ENCODE measurements around the gene SNED1.

Gene SNED1

DNA sequence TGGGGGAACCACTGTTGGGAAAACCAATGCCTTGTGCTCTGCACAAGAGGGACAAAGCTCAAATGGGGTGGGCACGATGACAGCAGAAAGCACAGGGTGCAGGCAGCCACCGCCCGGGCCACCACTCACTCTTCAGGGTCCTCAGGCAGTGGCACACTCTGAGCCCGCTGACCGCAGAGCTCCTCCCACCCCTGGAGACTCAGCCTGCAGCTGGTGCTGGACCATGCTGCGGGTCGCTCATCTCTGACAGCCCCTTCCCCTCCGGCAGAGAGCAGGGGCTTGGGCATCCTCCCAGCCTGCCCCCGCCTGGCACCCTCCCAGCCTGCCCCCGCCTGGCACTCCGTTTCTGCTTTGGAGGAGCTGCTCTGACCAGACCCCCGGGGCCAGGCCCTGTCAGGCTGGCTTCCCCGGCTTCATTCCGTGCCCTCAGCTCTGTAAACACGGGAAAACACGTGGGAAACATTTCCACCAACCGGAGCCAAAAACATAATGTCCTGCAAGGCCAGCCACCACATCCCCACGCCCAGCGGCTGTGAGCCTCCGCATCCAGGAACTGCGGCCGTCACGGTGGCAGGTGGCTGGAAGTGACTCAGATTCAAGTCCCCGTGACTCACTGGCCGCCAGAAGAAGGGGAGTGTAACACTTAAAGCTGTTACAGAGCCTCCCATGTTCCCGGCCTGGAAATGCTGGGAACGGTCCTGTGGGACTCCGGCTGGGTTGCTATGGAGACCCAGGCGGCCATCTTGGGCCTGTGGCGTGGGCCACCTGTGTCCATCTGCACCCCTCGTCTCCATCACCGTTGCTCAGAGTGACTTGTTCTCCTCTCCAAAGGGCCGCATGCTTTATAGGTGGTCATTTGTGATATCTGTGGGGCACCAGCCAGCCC, 6.8 kb upstream of the SNED1 start:
- DNase-seq (ENCODE audit: low read depth in 1 of 2, low spot score in 1 of 2): no peak

DNA sequence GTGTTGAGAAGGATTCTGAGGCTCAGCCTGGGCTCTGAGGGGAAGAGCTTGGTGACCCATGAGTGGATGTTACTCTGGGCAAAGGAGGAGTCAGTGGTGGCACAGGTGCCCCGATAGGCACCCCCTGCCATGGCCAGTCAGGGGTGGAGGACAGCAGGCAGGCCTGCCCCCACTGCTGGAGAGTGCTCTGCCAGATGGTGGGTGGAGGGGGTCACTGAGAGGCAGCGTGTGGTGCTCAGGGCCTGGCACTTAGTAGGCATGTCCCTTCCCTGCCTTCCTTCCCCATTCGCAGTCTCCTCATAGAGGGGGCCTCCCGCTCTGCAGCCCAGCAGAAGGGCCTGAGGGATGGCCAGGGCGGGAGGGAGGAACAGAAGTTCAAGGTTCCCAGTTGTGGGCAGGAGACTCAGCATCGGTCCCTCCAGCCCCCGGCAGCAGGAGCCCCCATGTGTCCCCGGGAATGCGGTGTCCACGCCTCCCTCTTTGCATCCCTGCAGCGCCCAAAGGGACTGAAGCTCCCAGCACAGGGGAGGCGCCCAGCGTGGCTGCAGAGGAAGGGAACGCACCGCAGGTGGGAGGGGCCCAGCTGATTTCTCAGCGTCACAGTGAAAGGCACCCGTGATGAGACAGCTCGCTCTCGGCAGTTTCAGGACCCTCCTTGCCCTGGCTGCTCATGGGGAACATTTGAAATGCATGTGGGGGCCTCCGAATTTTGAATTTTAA, 5.7 kb upstream of the SNED1 start:
- no peak for DNase-seq (ENCODE audit: low read depth in 1 of 2, low spot score in 1 of 2)

DNA sequence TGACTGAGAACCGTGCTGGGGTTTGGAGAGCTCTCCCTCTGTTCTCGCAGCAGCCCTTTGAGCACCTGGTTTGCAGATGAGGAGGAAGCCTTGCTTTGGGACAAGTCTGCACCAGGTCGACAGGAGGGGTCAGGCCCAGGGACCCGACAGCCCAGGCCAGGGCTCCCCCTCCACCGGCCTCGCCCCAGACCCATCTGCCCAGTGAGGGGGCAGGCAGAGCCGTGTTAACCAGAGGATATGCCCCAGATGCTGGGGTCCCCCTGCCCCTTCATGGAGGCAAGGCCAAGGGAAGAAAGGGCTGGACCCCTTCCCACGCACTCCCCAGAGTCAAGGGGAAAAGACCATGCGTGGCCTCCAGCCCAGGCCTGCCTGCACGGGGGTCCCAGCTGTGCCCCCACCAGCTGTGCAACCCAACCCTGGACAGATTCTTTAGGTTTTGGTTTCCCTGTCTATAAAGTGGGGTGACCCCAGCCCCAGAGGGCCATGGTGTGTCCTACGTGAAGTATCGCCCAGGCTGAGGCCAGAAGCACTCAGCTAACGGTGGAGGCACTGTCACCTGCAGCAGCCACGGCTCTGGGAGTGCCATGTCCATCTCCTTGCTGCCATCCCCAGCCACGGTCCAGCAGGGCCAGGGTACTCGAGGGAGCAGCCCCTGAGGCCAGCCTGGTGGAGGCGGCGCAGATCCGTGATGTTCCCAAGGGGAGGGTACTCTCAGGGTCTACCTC, 4.8 kb upstream of the SNED1 start:
- no peak for DNase-seq (ENCODE audit: low read depth in 1 of 2, low spot score in 1 of 2)

DNA sequence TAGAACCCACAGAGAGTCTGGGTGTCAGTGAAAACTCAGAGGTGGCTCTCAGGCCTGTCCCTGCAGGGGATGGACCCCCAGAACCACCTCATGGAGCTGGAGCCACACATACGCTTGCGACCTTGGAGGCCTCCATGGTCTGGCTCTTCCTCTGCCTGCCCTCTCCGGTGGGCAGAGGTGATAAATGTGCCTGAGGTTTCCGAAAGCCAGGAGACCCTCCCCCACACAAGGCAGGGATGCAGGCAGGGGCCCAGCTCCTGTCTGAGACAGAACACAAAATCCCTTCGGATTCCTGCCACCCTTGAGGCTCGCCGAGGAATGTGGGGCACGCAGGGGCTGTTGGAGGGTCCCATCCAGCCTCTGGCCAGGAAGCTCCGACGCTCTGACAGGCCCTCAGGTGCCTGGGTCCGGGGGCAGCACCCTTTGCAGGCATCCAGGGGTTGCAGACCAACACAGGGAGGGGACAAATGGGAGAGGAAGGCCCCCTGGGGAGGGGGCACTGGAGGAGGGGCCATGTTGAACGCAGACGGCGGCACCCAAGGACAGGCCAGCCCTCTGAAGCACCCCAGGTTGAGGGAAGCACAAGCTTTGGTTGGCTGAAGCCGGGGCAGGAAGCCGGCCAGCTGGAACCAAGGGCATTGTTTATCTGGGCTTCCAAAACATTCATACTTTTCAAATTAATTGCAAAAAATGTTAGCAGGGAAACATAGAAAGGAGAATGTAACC, 4.1 kb upstream of the SNED1 start:
- no peak for DNase-seq (ENCODE audit: low read depth in 1 of 2, low spot score in 1 of 2)

DNA sequence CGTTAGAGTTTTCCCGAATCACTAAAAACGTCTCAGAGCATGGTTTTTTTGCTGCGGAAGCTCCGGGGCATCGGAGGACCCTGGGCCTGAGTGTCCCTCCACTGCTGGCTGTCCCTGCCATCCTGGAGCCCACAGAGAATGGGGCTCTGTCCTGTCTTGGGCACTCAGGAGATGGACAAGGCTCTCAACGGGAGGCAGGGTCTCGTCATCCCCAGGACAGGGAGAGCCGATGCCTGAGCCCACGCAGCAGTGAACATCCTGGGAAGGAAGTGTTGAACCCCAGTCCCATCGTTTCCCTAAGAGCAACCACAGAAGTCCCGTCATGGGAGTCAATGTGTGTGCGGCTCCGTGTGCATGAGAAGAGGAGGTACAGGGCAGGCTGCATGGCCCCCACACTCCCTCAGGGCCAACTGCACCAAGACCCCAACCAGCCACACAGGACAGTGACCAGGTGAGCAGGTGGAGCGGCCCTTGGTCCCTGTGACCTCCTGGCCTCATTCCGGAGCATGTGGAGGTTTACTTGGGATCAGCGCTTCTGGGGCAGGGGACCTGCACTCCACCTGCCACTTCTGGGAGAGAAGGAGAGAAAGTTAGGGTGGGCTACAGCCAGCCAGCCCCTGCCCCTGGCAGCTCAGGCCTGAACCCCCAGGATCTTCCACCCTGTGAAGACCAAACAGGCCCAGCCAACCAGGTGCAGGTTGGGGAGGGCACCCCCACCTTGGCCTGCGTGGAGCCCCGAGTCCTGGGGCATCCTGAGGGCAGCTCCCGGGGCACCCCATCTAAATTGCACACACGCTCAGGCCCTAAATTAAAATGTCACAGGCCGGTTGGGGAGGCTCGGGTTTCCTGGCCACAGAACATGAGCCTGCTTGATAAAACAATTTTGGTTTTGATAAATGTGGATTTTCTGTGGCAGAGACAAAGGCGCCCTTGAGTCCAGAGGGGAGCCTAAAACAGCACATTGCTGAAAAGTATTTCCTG, 3.1 kb upstream of the SNED1 start:
- no peak for DNase-seq (ENCODE audit: low read depth in 1 of 2, low spot score in 1 of 2)

DNA sequence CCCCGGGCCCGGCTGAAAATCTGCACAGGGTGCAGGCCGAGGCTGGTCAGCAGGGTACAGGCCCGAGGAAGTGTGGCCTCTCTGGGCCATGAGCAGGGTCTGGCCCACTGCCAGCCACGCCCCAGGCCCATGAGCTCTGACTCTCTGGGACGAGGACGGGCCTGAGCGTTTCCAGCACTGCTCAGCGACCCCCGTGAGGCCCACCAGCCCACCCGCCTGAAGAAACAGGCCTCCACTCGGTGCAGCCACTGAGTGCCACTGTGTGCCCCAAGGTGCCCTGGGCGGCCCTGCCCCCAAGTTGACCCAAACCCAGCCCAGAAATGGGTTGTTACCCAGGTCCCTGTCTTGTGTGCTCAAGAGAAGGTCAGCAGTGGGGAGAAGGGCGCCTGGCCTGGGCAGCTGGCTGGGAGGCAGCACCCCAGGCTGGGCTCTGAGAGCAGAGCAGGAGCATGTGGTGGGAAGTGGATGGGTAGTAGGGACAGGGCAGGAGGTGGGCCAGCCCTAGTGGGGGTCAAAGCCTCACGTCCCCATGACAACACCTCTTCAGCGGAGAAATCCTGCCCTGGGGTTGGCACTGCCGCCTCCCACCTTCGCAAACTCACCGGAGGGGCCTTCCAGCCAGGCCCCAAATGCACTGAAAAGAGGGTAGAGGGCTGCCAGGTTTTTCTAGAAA, 2.1 kb upstream of the SNED1 start:
- no peak for DNase-seq (ENCODE audit: low read depth in 1 of 2, low spot score in 1 of 2)

DNA sequence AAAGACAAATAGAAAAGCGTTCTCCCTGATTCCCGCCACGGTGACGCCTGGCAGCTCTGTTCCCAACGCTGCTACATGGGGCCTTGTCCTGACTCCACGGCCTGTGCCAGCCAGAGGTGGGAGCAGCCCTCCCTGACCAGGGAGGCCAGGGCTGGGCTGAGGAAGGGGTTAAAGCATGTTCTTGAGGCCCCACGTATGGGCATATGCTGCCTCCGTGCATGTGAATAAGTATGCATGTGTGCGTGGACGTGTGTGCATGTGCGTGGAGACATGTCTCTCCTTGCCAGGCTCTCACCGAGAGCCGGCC, 1.6 kb upstream of the SNED1 start:
- DNase-seq (ENCODE audit: low read depth in 1 of 2, low spot score in 1 of 2): no peak

DNA sequence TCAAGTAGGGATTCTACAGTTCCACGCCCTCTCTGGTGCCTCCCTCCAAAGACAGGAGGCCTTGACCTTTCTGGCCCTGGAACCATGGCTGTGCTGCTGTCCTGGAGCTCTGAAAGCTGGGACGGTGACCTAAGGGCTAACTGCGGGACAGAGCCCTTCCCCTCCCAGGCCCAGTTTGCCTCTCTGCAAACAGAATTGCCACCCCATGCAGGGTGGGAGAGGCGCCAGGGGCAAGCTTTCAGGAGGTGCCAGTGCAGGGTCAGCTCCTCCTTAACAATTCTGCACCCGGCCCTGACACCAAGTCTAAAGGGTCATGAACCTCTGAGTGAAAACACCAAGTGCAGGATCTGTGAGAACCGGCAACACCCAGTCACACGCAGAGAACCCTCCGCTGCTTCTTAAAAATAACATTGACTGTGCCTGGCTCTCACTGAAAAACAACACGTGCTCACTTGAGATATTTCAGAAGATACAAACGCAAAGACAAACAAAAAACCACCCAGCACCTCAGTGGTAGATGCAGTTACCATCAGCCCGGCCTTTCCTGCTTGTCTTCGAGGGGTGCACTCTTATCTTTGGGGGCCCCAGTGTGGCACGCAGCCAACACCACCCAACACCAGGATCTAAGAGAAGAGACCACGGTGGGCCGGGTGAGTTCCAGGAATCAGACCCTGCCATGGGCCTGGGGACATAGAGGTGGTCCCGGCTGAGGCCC, 1.1 kb upstream of the SNED1 start:
- DNase-seq (ENCODE audit: low read depth in 1 of 2, low spot score in 1 of 2): no peak

DNA sequence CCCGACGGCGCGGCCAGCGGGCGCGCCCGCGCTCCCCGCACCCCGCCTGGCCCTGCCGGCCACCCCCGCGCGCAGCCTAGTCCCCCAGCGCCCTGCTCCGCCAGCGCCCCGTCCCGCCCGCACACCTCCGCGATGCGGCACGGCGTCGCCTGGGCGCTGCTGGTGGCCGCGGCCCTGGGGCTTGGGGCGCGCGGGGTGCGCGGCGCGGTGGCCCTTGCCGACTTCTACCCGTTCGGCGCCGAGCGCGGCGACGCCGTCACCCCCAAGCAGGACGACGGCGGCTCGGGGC, 232 bp downstream of the SNED1 start:
- no peak for DNase-seq (ENCODE audit: low read depth in 1 of 2, low spot score in 1 of 2)

DNA sequence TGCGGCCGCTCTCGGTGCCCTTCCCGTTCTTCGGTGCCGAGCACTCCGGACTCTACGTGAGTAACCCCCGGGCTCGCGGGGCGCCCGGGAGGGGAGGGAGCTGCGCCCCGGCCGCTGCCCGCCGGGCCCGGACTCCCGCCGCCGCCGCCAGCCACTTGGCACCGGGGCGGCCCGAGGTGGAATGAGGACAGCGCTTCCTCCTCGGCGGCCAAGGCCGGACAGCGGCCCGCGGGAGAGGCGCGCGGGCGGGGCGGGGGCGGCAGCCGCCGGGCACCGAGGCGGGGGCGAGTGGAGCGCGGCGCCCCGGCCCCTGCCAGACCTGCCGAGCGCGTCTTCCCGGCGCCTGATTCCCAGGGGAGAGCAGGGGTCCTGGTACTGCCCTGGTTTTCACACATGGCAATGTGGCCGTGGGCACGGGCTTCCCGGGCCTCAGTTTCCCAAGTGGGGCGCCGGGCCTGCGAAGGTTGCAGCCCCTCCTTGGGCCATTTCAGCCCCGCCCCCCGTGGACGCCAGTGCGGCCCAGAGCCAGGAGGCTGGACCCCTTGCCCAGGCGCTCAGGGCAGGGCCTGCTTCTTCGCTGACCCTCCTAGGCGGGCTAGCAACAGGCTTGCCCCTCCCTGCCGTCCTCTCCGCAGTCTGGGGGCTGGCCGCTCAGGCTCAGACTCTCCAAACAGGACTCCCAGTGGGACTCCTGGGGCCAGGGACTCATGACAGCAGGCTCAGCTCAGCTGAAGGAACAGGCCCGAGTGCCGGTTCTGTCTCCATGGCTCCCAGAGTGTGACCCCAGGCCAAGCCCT, 775 bp downstream of the SNED1 start:
- DNase-seq (ENCODE audit: low read depth in 1 of 2, low spot score in 1 of 2): no peak

DNA sequence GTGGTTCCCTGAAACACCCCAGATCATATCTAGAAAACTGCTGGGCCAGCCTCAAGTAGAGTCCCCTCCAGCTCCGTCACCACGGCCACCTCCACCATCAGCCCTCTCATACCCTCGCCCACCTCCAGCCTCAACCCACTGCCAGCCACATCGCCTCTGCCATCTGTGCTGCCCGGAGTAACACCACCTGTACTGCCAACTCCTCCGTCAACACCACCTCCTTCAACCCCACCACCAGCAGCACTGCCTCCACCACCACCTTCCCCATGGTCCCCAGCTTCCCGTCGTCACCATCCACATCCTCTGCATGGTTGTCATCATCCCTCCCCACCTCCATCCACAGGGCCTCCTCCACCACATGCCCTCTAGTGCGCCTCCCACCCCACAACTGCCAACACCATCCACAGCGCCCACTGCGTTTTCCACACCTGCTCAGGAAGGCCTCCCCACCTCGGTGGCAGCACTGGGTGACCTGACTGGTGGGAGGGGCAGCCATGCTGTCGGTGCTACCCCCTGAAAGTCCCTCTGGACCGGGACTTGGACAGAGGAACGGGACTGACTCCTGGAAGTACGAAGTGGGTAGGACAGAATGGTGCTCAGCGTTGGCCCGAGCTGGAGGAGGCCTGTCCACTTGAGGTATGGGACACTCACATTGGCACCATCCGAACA, 1.6 kb downstream of the SNED1 start:
- no peak for DNase-seq (ENCODE audit: low read depth in 1 of 2, low spot score in 1 of 2)

DNA sequence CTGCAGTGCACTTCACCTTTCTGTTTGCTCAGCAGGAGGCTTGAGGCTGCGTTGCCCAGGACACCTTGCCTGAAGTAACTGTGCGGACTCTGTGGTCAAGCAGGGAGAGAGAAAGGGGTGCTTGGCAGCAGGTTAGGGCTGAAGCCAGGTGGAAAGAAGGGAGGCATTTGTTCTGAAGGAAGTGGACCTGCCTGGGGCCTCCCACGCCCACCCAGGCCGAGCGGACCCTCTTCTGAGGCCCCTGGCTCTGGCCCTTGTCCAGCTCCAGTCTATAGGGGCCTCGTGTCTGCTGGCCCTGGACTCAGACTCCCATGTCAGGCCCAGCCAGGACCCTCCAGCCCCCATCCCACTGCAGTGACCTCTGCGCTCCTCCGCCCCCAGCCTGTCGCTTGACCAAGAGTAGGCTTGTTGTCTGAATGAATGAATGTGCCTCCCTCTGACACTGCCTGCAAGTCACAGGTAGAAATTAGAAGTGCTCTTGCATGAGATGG, 2.5 kb downstream of the SNED1 start:
- no peak for DNase-seq (ENCODE audit: low read depth in 1 of 2, low spot score in 1 of 2)

DNA sequence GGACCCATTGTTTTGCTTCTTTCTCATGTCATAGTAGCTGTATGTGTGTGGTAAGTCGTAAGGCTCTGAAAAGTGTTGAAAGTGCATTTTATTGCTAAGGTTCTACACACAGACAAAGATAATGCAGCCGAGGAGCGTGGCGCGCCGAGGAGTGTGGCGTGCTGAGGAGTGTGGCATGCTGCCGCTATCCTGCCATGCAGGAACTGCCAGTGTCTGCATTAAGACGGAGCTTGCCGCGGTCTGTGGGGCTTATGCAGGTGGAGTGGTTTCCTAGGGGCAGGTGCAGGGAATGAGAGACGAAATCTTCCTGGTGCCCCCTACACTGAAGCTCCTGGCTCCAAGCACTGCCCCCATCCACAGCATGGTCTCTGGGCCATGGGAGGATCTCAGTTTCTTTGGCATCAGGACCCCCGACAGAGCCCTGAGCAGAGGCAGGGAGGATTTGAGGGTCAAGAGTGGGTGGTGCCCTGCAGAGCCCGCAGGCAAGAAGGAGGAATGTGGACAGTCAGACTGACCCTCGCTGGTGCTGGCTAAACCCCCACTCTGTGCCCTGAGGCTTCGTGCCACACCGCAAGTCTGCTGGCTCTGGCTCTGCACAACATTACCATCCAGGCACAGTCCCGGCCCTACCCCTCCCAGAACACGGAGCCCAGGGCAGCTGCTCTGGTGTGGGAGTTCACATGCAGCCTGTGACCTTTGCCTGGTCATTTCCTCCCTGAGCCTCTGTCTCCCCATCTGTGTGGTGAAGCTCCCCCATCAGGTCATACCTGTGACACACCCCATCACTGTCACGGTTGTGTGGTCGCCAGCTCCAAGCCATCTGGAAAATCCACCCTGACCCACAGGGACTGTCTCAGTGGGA, 3.2 kb downstream of the SNED1 start:
- DNase-seq (ENCODE audit: low read depth in 1 of 2, low spot score in 1 of 2): no peak

DNA sequence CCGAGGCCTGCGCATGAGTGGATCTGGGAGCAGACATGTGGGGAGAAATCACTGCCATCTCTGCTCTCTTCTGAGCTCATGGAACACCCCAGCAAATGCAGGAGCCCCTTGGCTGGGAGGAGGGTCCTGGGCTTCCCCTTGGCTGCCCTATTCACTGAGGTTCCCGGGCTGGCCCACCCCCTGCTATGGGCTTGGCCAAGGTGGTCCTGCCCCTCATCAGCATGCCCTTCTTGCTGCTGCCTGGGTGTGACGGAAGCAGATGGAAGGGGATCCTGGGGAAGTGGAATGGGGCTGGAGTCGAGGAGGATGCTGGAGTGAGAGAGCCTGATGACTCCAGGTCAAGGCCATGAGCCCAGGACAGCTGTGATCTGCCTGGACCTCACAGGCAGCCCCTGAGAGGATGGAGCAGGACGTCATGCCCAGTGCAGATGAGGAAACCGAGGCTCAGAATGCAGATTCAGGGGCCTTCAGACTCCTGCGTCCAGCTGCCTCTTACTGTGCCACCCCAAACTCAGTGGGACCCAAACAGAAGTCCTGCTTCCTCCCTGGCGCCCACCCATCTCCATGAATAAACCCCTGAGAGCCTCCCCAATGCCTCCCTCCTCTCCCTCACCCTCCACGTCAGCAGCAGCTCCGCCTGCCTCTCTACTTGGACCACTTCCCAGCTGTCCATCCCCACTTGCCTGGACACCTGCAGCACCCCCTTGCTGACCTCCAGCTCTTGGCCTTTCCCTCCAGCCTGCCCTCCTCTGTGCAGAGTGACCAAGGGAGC, 4.0 kb downstream of the SNED1 start:
- DNase-seq (ENCODE audit: low read depth in 1 of 2, low spot score in 1 of 2): no peak

DNA sequence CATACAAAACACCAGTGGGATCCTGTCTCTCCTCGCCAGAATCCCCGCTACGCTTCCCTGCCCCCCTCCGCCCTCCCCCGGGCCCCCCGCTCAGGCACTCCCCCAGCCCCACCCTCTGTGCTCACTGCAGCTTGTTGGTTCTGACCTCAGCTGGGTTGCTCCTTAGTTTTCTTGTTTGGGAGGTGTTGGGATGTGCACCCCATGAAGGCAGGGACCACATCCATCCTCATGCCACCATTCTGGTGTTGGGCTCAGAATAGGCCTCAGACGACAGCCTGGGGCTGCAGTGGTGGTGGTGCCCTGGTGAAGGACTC, 4.6 kb downstream of the SNED1 start:
- no peak for DNase-seq (ENCODE audit: low read depth in 1 of 2, low spot score in 1 of 2)

DNA sequence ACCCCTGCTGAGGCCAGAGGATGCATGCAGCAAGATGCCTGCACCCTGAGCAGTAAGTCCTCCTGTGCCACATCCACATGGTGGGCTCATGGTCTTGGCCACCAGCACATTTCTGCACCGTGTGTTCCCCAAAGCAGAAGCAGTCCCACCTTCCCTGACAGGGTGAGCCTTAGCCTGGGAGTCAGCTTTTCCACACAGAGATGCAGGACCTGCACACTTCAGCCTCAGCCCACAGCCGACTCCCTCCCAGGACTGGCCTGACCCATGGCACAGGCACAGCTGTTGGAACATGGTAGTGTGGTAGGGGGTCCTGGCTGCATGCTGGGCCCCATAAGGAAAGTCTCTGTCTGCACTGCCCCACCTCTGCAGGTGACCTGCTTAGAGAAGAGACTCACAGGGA, 5.0 kb downstream of the SNED1 start:
- DNase-seq (ENCODE audit: low read depth in 1 of 2, low spot score in 1 of 2): no peak
